Measurements from ENCODE around the gene PREX1.

Gene PREX1

DNA sequence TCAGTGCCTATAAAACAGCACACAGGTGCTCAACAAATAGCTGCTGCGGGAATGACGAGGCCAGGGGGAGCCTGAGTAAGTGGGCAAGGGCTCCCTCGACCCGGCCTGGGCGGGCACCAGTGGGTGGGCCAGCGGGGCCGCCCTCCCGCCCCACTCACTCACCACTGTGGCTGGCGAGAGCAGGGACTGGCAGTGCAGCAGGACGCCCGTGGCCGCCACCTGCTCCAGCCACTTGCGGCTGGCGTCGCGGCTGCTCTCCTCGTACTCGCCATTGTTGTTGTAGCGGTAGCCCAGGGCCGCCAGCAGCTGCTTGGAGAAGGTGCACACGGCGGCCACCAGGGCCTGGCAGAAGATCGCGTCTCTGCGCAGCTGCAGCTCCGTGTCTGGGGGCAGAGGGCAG lies 191.5 kb downstream of the PREX1 start:
- DNase-seq (ENCODE audit: low read depth), result no peak
- TF ChIP-seq, protein P1, sequence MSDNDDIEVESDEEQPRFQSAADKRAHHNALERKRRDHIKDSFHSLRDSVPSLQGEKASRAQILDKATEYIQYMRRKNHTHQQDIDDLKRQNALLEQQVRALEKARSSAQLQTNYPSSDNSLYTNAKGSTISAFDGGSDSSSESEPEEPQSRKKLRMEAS (IDR thresholded peaks at IDR 0.05; ENCODE audit: low read depth, low read length), result no peak
- TF ChIP-seq MYC (IDR thresholded peaks at IDR 0.05; ENCODE audit: low read depth, low read length), result no peak
- TF ChIP-seq POLR2A (IDR thresholded peaks at IDR 0.05; ENCODE audit: extremely low read depth, insufficient read length), result no peak
- TF ChIP-seq, protein P2, sequence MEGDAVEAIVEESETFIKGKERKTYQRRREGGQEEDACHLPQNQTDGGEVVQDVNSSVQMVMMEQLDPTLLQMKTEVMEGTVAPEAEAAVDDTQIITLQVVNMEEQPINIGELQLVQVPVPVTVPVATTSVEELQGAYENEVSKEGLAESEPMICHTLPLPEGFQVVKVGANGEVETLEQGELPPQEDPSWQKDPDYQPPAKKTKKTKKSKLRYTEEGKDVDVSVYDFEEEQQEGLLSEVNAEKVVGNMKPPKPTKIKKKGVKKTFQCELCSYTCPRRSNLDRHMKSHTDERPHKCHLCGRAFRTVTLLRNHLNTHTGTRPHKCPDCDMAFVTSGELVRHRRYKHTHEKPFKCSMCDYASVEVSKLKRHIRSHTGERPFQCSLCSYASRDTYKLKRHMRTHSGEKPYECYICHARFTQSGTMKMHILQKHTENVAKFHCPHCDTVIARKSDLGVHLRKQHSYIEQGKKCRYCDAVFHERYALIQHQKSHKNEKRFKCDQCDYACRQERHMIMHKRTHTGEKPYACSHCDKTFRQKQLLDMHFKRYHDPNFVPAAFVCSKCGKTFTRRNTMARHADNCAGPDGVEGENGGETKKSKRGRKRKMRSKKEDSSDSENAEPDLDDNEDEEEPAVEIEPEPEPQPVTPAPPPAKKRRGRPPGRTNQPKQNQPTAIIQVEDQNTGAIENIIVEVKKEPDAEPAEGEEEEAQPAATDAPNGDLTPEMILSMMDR (IDR thresholded peaks at IDR 0.05; ENCODE audit: low read depth, low read length), result no peak
- no peak overlapping the region for H3K4me3 ChIP-seq (ENCODE audit: low read depth, low read length)

DNA sequence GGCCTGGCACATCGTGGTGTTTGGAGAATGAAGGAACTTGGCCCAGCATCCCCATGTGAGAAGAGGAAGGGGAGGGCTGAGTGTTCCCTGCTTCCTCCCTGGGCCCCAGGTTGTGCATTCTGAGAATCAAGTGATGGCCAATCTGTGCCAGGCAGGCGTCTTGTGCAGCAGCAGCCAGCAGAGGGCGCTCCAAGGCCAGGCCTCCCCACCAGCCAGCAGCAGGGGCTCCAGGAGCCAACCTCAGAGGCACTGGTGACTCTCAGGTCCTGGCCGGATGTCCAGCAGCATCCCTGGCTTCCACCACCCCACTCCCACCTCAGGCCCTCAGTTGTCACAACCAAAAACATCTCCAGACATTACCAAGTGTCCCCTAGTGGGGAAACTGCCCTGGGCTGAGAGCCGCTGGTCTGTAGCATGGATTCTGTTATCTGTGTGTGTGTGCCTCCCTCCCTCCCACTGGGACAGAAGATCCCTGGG lies 192.0 kb downstream of the PREX1 start:
- peak; percentile 76 for DNase-seq (ENCODE audit: low read depth)
- TF ChIP-seq, protein P1 (IDR thresholded peaks at IDR 0.05; ENCODE audit: low read depth, low read length), result no peak
- TF ChIP-seq MYC (IDR thresholded peaks at IDR 0.05; ENCODE audit: low read depth, low read length) (no peak), POLR2A (IDR thresholded peaks at IDR 0.05; ENCODE audit: extremely low read depth, insufficient read length) (no peak)
- TF ChIP-seq, protein P2 (IDR thresholded peaks at IDR 0.05; ENCODE audit: low read depth, low read length), result peak; percentile 95
- no peak overlapping the region for H3K4me3 ChIP-seq (ENCODE audit: low read depth, low read length)

DNA sequence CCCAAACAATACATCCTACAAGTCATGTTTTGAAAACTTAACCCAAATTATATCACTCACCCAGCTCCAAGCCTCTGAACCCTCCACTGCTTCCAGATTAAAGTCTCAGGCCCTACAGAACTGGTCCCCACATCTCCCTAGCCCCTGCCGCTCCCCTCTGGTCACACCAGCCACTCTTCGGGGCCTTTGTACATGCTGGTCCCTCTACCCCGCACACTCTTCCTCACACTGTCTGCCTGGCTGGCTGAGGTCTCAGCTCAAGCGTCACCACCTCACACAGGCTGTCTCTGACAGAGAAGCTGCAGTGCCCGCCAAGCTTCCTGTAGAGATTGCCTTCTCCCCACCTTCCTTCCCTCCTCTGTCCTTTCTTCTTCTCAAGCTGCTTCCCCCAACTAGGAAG lies 192.4 kb downstream of the PREX1 start:
- TF ChIP-seq, protein P2 (IDR thresholded peaks at IDR 0.05; ENCODE audit: low read depth, low read length), result no peak
- TF ChIP-seq MYC (IDR thresholded peaks at IDR 0.05; ENCODE audit: low read depth, low read length) (no peak), POLR2A (IDR thresholded peaks at IDR 0.05; ENCODE audit: extremely low read depth, insufficient read length) (no peak)
- TF ChIP-seq, protein P1 (IDR thresholded peaks at IDR 0.05; ENCODE audit: low read depth, low read length), result no peak
- DNase-seq (ENCODE audit: low read depth), result no peak
- no peak overlapping the region for H3K4me3 ChIP-seq (ENCODE audit: low read depth, low read length)

DNA sequence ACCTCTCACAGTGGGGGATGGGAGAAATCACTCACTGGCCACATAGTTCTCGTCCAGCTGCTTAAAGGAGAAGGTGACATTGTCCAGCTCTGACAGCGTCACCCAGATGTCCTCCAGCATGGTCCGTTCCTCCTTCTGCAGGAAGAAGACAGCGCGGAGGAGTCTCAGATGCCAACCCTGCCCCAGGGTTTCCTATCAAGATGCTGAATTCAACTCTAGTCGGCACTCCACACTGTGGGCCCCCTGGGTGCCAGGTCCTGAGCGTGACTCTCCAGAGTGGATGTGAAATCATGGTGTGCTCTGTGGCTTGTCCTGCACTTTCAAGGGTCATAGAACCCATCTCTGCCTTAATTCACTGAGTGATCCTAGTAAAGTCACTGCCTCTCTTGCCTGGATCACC lies 193.2 kb downstream of the PREX1 start:
- TF ChIP-seq MYC (IDR thresholded peaks at IDR 0.05; ENCODE audit: low read depth, low read length) (no peak), POLR2A (IDR thresholded peaks at IDR 0.05; ENCODE audit: extremely low read depth, insufficient read length) (no peak)
- TF ChIP-seq, protein P1 (IDR thresholded peaks at IDR 0.05; ENCODE audit: low read depth, low read length), result no peak
- TF ChIP-seq, protein P2 (IDR thresholded peaks at IDR 0.05; ENCODE audit: low read depth, low read length), result no peak
- no peak for DNase-seq (ENCODE audit: low read depth)
- no peak overlapping the region for H3K4me3 ChIP-seq (ENCODE audit: low read depth, low read length)

DNA sequence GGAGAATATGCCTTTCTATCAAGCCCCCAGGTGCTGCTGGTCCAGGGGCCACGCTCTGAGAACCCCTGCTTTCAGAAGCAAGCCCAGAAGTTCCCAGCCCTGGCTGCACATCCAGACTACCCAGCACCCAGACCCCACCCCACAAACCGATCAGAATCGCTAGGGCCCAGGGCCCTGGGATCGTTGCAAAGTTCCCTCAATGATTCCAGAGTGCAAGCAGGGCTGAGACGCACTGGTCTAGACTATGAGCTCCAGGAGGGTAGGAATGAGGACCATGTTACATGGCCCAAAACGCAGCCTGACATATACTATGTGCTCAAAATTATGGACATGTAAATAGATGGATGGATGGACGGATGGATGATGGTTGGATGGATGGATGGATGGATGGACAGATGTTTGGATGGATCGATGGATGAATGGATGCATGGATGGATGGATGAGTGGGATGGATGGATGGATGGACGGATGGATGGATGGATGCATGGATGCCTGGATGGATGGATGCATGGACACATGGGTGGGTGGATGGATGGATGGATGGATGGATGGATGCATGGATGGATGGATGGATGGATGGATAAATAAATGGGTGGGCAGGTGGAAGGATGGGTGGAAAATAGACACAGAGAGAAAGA lies 194.1 kb downstream of the PREX1 start:
- no peak for DNase-seq (ENCODE audit: low read depth)
- no peak for TF ChIP-seq POLR2A (IDR thresholded peaks at IDR 0.05; ENCODE audit: extremely low read depth, insufficient read length)
- TF ChIP-seq MYC (IDR thresholded peaks at IDR 0.05; ENCODE audit: low read depth, low read length), result no peak
- TF ChIP-seq, protein P2 (IDR thresholded peaks at IDR 0.05; ENCODE audit: low read depth, low read length), result no peak
- TF ChIP-seq, protein P1 (IDR thresholded peaks at IDR 0.05; ENCODE audit: low read depth, low read length), result no peak
- no peak overlapping the region for H3K4me3 ChIP-seq (ENCODE audit: low read depth, low read length)
